NCI-H2227 treated with DMSO at 0.1 percent for 48 hours (cell line): ENCODE results near the gene ASCL5.

ENCODE experiments used
- DNase-seq: peaks from one replicate; lab custom pipeline; 2025; lab: John Stamatoyannopoulos, UW

Gene ASCL5

DNA sequence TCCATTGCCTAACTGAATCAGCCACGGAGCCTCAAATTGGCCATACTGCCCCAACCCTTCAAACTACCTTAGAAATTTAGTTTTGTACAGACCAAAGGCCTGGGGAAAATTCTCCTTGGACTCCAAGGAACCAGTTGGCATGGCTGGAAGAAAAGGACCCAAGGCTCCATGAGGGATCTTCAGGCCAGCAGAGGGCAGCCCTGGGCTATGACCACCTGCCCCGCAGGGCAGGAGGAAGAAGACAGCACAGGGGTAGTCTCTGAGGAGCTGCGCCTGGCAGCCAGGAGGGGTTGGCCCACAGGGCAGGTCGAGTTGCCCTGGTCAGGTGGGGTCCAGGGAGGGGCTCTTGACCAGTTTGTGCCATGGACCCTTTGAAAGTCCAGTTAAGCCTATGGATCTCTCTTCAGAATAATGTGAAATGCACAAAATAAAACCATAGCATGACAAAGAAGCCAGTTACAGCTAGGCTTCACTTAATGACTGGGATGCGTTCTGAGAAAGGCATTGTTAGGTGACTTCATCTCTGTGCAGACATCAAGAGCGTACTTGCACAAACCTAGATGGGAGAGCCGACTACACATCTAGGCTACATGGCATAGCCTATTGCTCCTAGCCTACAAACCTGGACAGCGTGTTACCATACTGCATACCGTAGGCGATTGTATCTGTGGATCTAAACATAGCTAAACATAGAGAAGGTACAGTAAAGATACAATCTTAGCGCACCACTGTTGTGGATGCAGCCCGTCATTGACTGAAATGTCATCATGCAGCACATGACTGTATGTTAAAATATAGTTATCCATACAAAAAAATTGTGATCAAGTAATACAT, 40.9 kb downstream of the ASCL5 start:
- no peak for DNase-seq

GRCh38 chr1:201084295-201084694, 42.7 kb downstream of the ASCL5 start:
- peak; percentile 85 for DNase-seq

- no peak for DNase-seq
Measured at GRCh38 chr1:201083741-201084140, 43.2 kb downstream of the ASCL5 start.

GRCh38 chr1:201080135-201080534, 46.8 kb downstream of the ASCL5 start:
- no peak for DNase-seq

- DNase-seq = no peak
Measured at GRCh38 chr1:201077736-201078135, 49.2 kb downstream of the ASCL5 start.

DNA sequence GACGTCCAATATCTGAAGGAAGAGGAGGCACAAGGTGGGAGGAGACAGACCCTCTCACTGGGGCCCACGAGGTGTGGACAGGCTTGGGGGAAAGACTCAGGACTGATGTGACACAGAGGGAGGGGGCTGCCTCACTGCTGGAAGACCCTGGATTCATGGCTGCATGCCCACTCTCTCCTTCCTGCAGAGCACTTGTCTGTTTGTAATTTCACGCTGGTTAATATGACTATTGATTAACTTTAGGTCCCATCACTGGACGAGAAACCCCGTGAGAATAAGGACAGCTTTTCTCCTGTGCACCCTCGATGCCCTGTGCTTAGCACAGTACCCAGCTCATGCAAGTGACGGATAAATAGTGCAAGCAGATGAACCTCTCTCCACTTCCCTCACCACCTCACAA, 49.9 kb downstream of the ASCL5 start:
- DNase-seq = no peak

GRCh38 chr1:201076092-201076491, 50.9 kb downstream of the ASCL5 start:
- no peak for DNase-seq

DNA sequence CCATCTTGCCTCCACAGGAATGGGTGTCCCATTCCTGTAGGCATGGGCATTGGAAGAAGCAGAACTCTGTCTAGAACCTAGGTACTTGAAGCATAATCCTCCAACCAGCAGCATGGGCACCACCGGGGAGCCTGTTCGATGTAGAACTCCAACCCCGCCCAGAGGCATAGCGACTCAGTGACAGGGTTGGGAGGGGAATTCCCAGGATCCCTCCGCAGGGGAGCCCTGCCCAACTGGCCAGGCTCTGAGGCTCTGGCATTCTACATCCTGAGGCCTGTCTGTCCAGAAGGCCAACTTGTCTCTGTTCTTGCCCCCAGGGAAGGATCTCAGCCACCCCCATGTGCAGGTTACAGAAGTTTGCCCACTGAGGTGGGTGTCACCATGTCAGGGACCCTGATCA, 53.0 kb downstream of the ASCL5 start:
- no peak for DNase-seq

DNA sequence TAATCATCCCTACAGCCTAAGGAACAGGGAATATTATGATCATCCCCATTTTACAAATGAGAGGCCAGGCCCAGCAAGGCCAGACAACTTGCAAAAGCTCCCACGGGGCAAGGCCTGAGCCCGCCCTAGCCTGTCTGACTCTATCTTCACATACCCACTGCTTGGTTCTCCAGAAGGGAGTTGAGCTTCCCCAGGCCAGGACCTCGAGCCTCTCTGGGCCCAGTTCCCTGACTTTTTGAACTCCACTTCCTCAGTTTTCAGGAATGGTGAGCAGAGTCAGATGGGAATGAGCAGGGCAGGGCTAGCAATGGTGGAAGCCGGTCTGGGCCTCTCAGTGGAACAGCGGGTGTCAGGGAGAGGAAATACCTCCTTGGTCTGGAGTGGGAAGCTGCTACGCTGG, 54.1 kb downstream of the ASCL5 start:
- DNase-seq = no peak

DNA sequence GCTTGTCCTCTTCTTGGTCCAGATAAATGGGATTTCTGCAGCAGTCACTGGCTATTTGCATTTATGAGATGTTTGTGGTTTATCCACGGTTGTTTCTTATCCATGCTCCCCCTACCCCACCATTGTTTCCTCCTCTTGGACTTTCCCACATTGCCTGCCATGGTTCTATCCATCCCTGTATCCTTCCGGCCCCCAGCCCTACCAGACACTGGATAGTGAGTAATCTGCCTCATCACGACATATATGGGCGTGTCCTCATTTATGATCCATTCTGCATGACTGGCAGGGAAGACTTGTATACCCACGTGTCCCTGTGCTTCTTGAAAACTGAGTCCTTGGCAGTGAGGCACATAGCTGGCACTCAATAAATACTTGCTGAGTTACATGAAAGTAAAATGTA, 54.8 kb downstream of the ASCL5 start:
- DNase-seq = no peak

DNA sequence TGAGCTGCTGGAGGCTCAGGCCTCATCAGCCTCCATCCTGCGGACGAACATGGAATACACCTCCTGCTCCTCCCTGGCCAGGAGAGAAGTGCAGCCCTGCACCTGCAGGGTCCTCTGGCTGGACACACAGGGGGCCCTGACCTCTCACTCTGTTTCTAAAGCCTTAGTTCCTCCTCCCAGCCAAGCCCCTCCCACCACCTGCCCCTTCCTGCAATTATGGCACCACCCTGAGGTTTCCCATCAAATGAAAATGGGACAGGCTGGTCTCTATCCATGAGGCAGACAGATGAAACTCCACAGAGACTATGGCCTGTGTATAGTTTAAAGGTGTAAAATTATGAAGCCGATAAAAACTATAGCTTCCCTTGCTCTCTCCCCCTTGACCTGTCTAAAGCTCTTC, 57.3 kb downstream of the ASCL5 start:
- no peak for DNase-seq

- no peak for DNase-seq
Measured at GRCh38 chr1:201068976-201069375, 58.0 kb downstream of the ASCL5 start.

- no peak for DNase-seq
Measured at GRCh38 chr1:201066986-201067385, 60.0 kb downstream of the ASCL5 start.

DNA sequence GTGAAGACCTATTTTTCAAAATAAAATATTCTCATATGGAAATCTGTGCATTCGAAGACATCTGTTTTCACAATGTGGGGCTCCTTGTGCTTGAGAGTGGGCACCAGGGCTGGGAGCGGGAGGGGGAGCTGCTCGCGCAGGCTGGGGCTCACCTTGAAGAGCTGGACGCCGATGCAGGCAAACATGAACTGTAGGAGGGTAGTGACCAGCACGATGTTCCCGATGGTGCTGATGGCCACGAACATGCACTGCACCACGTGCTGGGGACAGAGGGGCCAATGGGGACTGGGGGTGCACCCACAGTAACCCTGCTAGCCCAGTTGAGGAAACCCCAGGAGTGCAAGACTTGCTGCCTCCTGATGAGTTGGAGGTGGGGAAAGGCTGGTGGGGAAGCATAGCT, 61.3 kb downstream of the ASCL5 start:
- DNase-seq = no peak

GRCh38 chr1:201064806-201065205, 62.2 kb downstream of the ASCL5 start:
- no peak for DNase-seq
